Loucy (cell line): ENCODE data around the gene RPTOR.

ENCODE experiments used
- H2AFZ ChIP-seq: fragments of 200-600 bp; sonication (generic); 2 replicates; pipeline ENCODE4 v1.6.0; 2016; ENCODE audit warnings: antibody characterized with exemption, mild to moderate bottlenecking, low read length, moderate library complexity
- H3F3A ChIP-seq: fragments of 200-600 bp; 2 replicates; pipeline ENCODE4 v1.6.0; 2016; ENCODE audit warnings: antibody characterized with exemption, low read depth, mild to moderate bottlenecking
- H3K27me3 ChIP-seq: fragments of 200-600 bp; sonication (generic); 2 replicates; pipeline ENCODE4 v1.6.1; 2014; ENCODE audit warnings: low read length, mild to moderate bottlenecking; ENCODE audit not compliant: insufficient read depth, poor library complexity, severe bottlenecking
- H3K36me3 ChIP-seq: fragments of 200-600 bp; sonication (generic); 2 replicates; pipeline ENCODE4 v1.6.1; 2016; ENCODE audit warnings: low read length; ENCODE audit not compliant: insufficient read depth
- H3K4me1 ChIP-seq: fragments of 200-600 bp; sonication (generic); 2 replicates; pipeline ENCODE4 v1.5.1; 2014; ENCODE audit warnings: low read length, mild to moderate bottlenecking; ENCODE audit not compliant: insufficient read depth, poor library complexity, severe bottlenecking
- H3K4me2 ChIP-seq: fragments of 200-600 bp; sonication (generic); 2 replicates; pipeline ENCODE4 v1.6.0; 2014; ENCODE audit warnings: antibody characterized with exemption, low read length, low read depth, mild to moderate bottlenecking; ENCODE audit not compliant: poor library complexity, severe bottlenecking
- H3K4me3 ChIP-seq: fragments of 200-600 bp; sonication (generic); 2 replicates; pipeline ENCODE4 v1.5.1; 2014; ENCODE audit warnings: low read length, mild to moderate bottlenecking, mixed read lengths; ENCODE audit not compliant: poor library complexity, severe bottlenecking
- H3K79me2 ChIP-seq: fragments of 200-600 bp; sonication (generic); 2 replicates; pipeline ENCODE4 v1.6.1; 2014; ENCODE audit warnings: low read length; ENCODE audit not compliant: insufficient read depth
- H3K9ac ChIP-seq: fragments of 200-600 bp; sonication (generic); 2 replicates; pipeline ENCODE4 v1.6.0; 2014; ENCODE audit warnings: mild to moderate bottlenecking, low read depth, low read length, moderate library complexity; ENCODE audit not compliant: poor library complexity, severe bottlenecking
- H3K9me2 ChIP-seq: fragments of 200-600 bp; sonication (generic); replicated peaks from 2 replicates; pipeline ENCODE4 v1.6.1; 2016; ENCODE audit warnings: low read depth, low read length, mixed read lengths
- H3K9me3 ChIP-seq: fragments of 200-600 bp; sonication (generic); 2 replicates; pipeline ENCODE4 v1.6.1; 2014; ENCODE audit warnings: mild to moderate bottlenecking, antibody characterized with exemption, low read length, low read depth; ENCODE audit not compliant: insufficient read depth
- H4K20me1 ChIP-seq: fragments of 200-600 bp; sonication (generic); 2 replicates; pipeline ENCODE4 v1.6.0; 2014; ENCODE audit warnings: antibody characterized with exemption, low read length, mild to moderate bottlenecking; ENCODE audit not compliant: insufficient read depth, poor library complexity, severe bottlenecking
- CTCF ChIP-seq: fragments of 200-600 bp; sonication (generic); conservative IDR thresholded peaks from 2 replicates; pipeline ENCODE4 v1.5.1; 2014; ENCODE audit warnings: mild to moderate bottlenecking, antibody characterized with exemption, low read length
- EZH2phosphoT487 ChIP-seq: fragments of 200-600 bp; IDR thresholded peaks from 2 replicates; pipeline ENCODE4 v1.6.1; 2018; ENCODE audit warnings: antibody characterized with exemption, mild to moderate bottlenecking, moderate library complexity, borderline replicate concordance

Gene RPTOR

DNA sequence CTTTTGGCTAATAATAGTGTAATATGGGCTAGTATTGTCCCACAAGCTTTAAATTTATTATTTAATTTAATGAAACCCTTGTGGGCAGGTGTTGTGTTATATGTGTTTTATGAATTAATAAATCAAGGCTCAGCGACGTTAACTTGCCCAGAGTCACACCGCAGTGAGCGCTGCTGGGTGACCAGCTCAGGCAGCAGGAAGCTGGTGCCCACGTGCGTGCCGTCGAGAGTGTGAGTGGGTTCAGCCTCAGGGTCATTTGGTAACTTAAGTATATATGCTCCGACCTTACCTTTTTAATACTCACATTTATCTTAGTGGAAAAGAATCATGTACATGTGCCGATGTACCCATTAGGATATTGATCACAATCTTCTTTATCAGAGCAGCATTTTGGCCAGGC is 309.6 kb downstream of the RPTOR start:
- Histone ChIP-seq H2AFZ (no peak overlapping the region), H3K4me2 (no peak overlapping the region), H3K9ac (no peak overlapping the region), H3K9me2 (no peaks in the 10 kb centered on the region), H3K4me1 (peaks cover 12% of the 10 kb centered on the region), H3K36me3 (peaks cover 11% of the 10 kb centered on the region; the same call in 1 of the 2 replicates), H3K79me2 (no peaks in the 10 kb centered on the region), H4K20me1 (no peaks in the 10 kb centered on the region), H3K9me3 (no peaks in the 10 kb centered on the region), H3F3A (no peaks in the 10 kb centered on the region), H3K27me3 (no peaks in the 10 kb centered on the region), H3K4me3 (no peak overlapping the region)
- TF ChIP-seq CTCF, result no peak
- no peak for TF ChIP-seq EZH2phosphoT487

GRCh38 chr17:80855196-80855947 is 310.7 kb downstream of the RPTOR start:
- Histone ChIP-seq H3K4me2 (no peak overlapping the region), H3K9me2 (no peaks in the 10 kb centered on the region), H3K9ac (no peak overlapping the region), H3F3A (no peaks in the 10 kb centered on the region), H3K9me3 (no peaks in the 10 kb centered on the region), H3K36me3 (peaks cover 7% of the 10 kb centered on the region; the same call in 1 of the 2 replicates), H4K20me1 (no peaks in the 10 kb centered on the region), H3K4me1 (peaks cover 12% of the 10 kb centered on the region), H3K4me3 (no peak overlapping the region), H2AFZ (no peak overlapping the region), H3K27me3 (no peaks in the 10 kb centered on the region), H3K79me2 (no peaks in the 10 kb centered on the region)
- no peak for TF ChIP-seq CTCF
- no peak for TF ChIP-seq EZH2phosphoT487

DNA sequence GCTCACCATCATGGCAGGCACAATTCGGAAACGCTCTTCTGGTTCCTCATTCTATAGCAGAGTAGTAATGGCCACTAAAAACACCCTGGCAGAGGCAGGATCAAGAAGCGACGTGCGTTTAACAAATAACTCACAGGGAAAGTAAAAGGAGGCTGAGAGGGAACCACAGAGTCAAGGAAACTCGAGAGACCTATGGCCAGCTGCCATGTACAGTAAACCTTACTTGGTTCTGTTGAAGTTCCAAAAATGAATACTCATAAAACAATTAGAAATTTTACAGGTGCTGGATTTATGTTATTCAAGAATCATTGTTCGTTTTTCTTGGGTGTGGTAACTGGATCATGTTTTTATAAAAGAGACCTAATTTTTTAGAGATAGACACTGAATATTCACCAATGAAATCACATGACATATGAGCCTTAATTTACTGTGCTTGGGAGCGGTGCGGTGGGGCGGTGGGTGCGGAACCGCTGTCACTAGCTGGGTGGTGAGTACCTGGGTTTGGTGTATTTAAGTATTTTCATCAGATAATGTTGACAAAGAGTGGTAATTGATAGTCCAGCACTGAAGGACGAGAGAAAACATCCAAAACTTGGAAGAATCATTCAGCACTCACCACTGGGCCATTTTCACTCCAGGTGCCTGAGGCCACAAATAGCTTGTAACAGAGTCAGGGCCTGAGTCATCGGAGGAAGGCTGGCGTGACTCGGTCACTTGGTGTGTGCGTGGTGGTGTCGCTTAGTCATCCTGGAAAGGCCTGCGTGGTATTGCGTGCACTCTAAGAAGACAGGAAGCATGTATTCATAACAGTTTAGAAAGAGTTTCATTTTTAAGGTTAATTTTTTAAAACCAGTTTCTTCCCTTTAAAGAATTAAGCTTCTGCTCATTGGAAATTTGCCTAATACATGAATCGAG is 311.6 kb downstream of the RPTOR start:
- Histone ChIP-seq H3K27me3 (no peaks in the 10 kb centered on the region), H4K20me1 (no peaks in the 10 kb centered on the region), H3K79me2 (no peaks in the 10 kb centered on the region), H3F3A (no peaks in the 10 kb centered on the region), H3K4me3 (no peak overlapping the region), H3K9me2 (no peaks in the 10 kb centered on the region), H3K9me3 (no peaks in the 10 kb centered on the region), H3K4me2 (peak overlapping the region; percentile 26), H2AFZ (no peak overlapping the region), H3K9ac (peak overlapping the region; percentile 13), H3K36me3 (peaks cover 7% of the 10 kb centered on the region; the same call in 1 of the 2 replicates), H3K4me1 (peaks cover 18% of the 10 kb centered on the region)
- TF ChIP-seq CTCF (no peak), EZH2phosphoT487 (no peak)
